Retinal pigment epithelial cell (primary cell): Measurements from ENCODE around the gene TMEM169.

Experiments used
- DNase-seq: peaks from one replicate; pipeline ENCODE4 v3.0.0-alpha.2; 2010; ENCODE audit warnings: low read depth
- H3K4me3 ChIP-seq: 2 replicates; pipeline ENCODE4 v1.5.1; 2011; ENCODE audit warnings: mild to moderate bottlenecking, low read length, control low read depth, moderate library complexity
- TF ChIP-seq, protein P1 (sequence below): conservative IDR thresholded peaks from 2 replicates; pipeline ENCODE4 v1.5.1; 2011; ENCODE audit warnings: low read depth, low read length, control low read depth, inconsistent platforms

The TMEM169 gene

DNA sequence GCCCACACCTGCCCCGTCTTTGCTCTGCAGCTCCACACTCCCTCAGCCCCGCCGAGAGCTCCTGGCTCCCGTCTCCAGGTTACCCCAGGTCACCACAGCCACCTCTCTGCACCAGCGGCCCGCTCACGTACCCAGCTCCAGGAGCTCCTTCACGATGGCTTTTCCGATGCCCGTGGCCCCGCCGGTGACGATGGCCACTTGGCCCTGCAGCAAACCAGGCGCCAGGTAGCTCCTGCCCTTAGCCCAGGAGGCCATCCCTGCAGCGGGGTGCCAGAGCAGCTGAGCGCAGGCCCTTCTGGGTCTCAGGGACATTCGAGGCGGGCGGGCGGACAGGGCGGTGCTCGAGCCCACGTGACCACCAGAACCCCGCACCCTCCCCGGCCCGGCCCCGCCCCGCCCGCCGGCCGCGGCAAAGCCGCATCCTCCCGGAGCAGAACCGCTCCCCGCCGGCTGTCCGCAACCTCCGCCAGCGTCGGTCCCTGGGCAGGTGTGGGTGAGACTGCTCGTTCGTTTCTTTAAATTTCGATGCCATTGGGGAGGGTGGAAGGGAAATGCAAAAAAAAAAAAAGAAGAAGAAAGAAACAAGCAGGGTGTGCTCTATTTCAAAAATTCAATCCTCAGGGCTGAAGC lies at the start of gene TMEM169, which contains the start of gene PECR:
Gene TMEM169, plus strand, starts transcription at position 433 of the 630 bp plus-strand sequence. CDS start 14,045 bp downstream, outside the sequence.
Gene PECR, minus strand, starts transcription at position 323 of the 630 bp plus-strand sequence. Its CDS starts 68 bp downstream, at position 255.
- peak within 1 kb of the TSS; percentile 75 for H3K4me3 ChIP-seq
- no peak for DNase-seq
- TF ChIP-seq, protein P1, sequence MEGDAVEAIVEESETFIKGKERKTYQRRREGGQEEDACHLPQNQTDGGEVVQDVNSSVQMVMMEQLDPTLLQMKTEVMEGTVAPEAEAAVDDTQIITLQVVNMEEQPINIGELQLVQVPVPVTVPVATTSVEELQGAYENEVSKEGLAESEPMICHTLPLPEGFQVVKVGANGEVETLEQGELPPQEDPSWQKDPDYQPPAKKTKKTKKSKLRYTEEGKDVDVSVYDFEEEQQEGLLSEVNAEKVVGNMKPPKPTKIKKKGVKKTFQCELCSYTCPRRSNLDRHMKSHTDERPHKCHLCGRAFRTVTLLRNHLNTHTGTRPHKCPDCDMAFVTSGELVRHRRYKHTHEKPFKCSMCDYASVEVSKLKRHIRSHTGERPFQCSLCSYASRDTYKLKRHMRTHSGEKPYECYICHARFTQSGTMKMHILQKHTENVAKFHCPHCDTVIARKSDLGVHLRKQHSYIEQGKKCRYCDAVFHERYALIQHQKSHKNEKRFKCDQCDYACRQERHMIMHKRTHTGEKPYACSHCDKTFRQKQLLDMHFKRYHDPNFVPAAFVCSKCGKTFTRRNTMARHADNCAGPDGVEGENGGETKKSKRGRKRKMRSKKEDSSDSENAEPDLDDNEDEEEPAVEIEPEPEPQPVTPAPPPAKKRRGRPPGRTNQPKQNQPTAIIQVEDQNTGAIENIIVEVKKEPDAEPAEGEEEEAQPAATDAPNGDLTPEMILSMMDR = no peak

- DNase-seq = no peak
- TF ChIP-seq, protein P1 = no peak
- no peak overlapping the region for H3K4me3 ChIP-seq
Observed at GRCh38 chr2:216031960-216032689, 49.6 kb upstream of the TMEM169 start.

DNA sequence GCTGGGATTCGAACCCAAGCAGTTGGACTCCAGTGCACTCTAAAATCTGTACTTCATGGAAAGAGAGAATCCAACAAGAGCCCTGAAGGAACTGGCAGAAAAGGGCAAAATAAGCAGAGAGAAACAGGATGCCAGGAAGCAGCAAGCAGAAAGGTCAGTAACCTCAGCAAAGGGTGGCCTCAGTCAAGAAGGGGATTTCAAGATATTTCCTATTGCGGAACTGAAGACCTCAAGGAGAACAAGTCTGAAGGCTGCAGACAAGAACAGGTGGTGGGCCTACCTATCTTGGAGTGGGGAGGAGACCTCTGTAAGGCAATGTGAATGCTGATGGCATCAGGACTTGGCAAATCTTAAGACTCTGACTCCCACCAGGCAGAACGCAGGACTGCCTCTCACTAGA lies 48.3 kb upstream of the TMEM169 start:
- DNase-seq = no peak
- no peak overlapping the region for H3K4me3 ChIP-seq
- TF ChIP-seq, protein P1 = no peak

GRCh38 chr2:216034065-216034464 lies 47.7 kb upstream of the TMEM169 start:
- H3K4me3 ChIP-seq = no peak overlapping the region
- TF ChIP-seq, protein P1 = peak; percentile 94
- no peak for DNase-seq

DNA sequence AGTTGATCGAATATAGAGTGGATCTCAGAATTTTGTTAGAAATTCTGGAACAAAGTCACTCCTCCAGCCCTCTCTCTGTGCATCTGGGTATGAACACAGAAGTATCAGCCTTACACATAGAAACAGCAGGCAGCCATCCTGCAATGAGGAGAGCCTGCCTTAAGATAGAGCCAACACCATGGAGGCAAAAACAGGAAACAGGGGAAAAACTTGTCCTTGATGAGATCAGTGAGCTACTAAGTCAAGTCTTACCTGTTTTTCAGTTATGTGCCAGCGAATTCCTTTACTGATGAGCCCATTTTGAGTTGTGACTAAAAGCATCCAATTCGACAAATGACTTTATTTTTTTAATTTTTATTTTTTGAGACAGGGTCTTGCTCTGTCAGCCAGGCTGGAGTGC lies 41.8 kb upstream of the TMEM169 start:
- no peak for DNase-seq
- TF ChIP-seq, protein P1 = no peak
- H3K4me3 ChIP-seq = no peak overlapping the region

- H3K4me3 ChIP-seq = no peak overlapping the region
- DNase-seq = no peak
- TF ChIP-seq, protein P1 = no peak
Observed at GRCh38 chr2:216041438-216041837, 40.3 kb upstream of the TMEM169 start.
